Glomerular endothelial cell (primary cell): Measurements from ENCODE around the gene ARHGAP1. TPM values are rescaled to one million over a fixed set of nuclear protein-coding genes. Genes with fewer than 3 reads are reported as not detected.
"Not testable (repeated sequence)": the region's sequence is repeated elsewhere in the genome, so short reads cannot be mapped to it uniquely, and the experiment has no call there.

Experiments
- DNase-seq: peaks from one replicate; pipeline ENCODE4 v3.0.0-alpha.2; 2011; ENCODE audit warnings: low read depth, low spot score; ENCODE audit errors: extremely low read depth
- total RNA-seq: library from RNA; depleted of rRNA; stranded (reverse); fragments of >200 nt; gene quantifications from 2 replicates; pipeline ENCODE4 v1.2.3, GENCODE V29; 2015

Gene ARHGAP1
- total RNA-seq, 1 donor from 2014 or later = 52.1 TPM

- no peak for DNase-seq
Observed at GRCh38 chr11:46675288-46675851, 25.0 kb downstream of the ARHGAP1 start.

- DNase-seq = no peak
Observed at GRCh38 chr11:46674463-46675287, 25.7 kb downstream of the ARHGAP1 start.

- DNase-seq = no peak
Observed at GRCh38 chr11:46673713-46674462, 26.5 kb downstream of the ARHGAP1 start.

- no peak for DNase-seq
Observed at GRCh38 chr11:46672381-46672839, 28.0 kb downstream of the ARHGAP1 start.

GRCh38 chr11:46671958-46672315 is 28.5 kb downstream of the ARHGAP1 start:
- no peak for DNase-seq

- DNase-seq = not testable (repeated sequence)
Observed at GRCh38 chr11:46670521-46670920, 29.9 kb downstream of the ARHGAP1 start.

GRCh38 chr11:46669711-46670139 is 30.7 kb downstream of the ARHGAP1 start:
- no peak for DNase-seq

- DNase-seq = no peak
Observed at GRCh38 chr11:46668480-46669085, 31.8 kb downstream of the ARHGAP1 start.

GRCh38 chr11:46667043-46667481 is 33.4 kb downstream of the ARHGAP1 start:
- no peak for DNase-seq

GRCh38 chr11:46666516-46666915 is 33.9 kb downstream of the ARHGAP1 start:
- no peak for DNase-seq

DNA sequence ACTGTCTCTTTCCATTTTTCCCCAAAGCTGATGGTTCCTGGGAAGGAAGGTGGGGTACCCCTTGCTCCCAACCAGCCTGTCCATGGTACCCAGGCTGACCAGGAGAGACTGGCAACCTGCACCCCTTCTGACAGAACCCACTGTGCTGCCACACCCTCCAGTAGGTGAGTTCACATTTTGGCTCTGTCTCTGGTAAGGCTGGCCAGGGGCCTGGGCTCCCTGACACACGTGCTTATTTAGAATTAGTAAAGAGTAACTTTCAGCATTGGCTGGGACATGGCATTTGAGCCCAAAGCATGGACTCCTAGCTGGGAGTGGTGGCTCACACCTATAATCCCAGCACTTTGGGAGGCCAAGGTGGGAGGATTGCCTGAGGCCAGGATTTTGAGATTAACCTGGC is 35.1 kb downstream of the ARHGAP1 start:
- no peak for DNase-seq

GRCh38 chr11:46664612-46665011 is 35.8 kb downstream of the ARHGAP1 start:
- no peak for DNase-seq

- DNase-seq = no peak
Observed at GRCh38 chr11:46663277-46663940, 37.0 kb downstream of the ARHGAP1 start.

GRCh38 chr11:46662366-46662765 is 38.1 kb downstream of the ARHGAP1 start:
- no peak for DNase-seq

DNA sequence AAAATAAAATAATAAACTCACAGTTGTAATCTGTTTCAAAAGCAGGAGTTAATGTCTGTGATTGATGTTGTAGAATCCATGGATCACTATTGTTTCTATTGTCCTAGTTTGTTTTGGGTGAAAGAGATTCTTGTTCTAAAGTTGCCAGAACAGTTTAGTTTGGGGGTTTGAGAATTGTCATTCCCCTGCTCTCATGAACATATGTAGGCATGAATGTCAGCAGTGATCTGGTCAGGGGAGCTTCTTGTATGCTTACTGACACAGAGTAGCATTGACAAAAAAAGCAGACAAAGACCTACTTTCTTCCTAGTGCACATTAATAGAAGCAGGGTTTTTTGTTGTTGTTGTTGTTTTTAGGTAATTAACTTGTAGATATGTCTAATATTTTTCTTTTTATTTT is 38.6 kb downstream of the ARHGAP1 start:
- no peak for DNase-seq

- no peak for DNase-seq
Observed at GRCh38 chr11:46659908-46660307, 40.5 kb downstream of the ARHGAP1 start.

GRCh38 chr11:46658259-46658658 is 42.2 kb downstream of the ARHGAP1 start:
- DNase-seq = no peak

- DNase-seq = no peak
Observed at GRCh38 chr11:46657186-46657585, 43.2 kb downstream of the ARHGAP1 start.

- DNase-seq = no peak
Observed at GRCh38 chr11:46655631-46656030, 44.8 kb downstream of the ARHGAP1 start.

DNA sequence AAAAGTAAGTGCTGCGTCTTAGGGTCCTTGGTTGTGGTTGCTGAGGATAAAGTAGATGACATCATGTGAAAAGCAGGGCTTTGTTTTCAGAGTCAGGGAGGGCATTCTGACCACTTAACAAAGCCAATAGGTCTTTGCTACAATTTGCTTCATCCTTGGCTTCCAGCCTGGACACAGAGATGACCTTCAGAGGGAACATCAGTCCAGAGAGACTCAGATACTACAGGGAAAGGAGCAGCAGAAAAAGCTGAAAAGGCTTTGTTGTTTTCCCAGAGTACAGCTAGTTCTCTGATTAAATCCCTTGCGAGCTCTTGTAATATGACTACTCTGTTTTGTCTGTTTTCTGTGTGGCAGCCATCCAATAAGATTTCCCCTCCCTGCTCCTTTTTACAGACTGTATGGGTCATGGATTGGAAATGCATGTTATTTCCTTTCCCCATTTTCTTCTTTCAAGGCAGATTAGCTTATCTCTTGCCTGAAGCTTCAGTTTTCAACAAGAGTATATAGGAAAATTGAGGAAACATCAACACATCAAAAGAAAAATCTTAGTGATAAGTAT is 51.2 kb downstream of the ARHGAP1 start:
- DNase-seq = peak; percentile 93
